Activated gamma-delta T cell treated with Interleukin-2 at 50 U/mL for 16 hours (primary cell): ENCODE data around the gene GRID2.

Source experiments
- DNase-seq: peaks from one replicate; pipeline ENCODE4 v3.0.0-alpha.2; 2020

The GRID2 gene

DNA sequence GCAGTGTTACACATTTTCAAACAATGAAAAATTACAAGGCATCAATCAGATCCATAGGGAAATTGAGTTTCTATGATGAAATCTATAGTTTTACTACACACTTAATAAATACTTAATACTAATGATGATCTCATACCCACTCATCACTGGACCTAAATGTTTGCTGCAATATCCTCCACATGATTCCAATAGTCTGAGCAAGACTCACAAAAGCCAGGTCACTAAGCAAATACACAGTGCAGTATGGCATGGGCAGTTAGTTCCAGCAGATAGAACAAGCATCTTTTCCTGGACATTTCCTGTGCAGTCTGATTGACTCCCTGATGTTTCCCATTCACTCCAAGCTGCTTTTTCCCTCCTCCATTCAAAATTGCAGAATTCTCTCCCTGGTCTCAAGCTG is 1415.8 kb downstream of the GRID2 start:
- no peak for DNase-seq

DNA sequence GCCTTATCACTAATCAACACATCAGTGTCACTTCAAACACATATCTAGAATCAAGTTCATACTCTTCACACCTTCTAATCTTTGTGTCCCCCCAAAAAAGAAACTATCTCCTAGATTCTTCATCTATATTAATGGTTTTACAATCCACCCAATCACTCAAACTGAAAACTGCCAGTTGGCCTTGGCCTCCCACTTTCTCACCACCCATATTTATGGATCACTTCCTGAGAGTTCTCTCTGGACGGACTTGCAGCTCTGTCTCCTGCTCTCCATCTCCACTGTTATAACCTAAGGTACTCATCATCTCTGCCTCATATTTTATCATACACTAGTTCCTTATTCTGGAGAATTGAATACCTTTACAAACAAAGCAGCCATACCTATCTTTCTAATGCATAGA is 1418.7 kb downstream of the GRID2 start:
- DNase-seq, result no peak

DNA sequence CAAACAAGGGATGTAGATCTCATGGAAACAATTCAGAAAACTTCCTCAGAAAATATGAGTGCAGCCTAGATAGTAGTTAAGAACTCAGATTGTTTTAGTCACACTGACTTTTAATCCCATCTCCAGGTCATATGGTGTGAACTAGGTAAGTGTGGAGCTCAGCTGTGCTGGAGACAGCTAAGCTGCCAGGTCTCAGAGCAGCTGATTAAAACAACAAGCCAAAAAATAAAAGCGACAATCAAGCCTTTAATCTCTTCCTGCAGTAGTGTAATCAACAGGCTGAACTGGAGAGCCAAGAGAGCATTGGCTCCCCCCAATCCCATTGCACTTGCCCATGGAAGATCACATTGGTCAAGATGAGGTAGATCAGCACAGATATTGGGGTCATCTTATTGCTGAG is 1426.5 kb downstream of the GRID2 start:
- DNase-seq, result no peak

DNA sequence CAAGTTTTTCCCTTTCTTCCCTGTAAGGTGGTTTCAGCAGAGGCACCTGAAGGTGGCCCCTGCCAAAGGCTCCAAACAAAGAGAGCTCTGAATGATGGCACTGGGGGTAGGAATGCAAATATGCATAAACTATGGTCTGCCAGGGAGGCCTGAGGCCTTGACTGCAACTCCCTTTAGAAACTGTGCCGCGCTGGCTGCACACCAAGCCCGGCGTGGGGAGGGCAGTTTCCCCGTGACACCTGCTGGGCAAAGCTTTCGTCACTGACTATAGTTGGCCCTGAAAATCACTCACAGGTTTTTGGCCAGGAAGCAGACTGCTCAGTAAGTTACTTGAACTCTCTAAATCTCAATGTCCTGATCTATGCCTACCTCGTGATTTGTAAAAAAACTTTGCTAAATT is 1427.0 kb downstream of the GRID2 start:
- DNase-seq, result no peak

DNA sequence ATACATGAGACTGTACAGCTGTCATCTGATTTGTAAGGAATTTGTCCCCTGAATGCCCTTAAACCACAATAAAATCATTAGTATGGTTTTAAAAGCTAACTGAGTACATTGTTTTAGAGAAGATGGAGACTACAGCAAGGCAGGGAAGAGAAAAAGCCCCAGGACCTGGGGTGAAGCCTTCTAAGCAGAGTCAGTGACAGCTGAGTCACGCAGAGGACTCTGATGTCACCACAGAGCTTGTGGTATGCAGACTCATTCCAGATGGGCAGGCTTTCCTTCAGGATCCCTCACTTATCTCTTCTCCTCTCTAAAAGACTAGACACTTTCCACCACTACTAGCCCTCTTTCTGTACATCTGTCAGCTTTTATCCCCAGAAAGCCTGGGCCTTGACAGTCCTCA is 1427.7 kb downstream of the GRID2 start:
- DNase-seq, result no peak

DNA sequence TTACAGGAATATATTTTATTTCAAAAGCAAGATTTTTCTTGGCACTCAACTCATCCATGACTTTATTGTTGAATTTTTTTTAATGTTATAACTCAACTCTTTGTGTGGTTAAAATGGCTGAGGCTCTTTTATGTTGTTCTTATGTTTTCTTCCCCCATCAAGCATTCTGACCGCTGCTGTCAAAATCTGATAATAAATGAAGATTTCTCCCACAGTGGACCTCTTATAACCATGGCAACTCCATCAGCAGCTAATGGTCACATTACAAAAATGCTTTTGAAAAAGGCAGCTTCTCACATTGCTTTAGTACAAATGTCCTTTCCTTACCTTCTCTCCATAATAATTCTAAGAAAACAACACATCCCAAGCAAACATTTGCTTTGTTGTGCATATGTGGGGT is 1428.7 kb downstream of the GRID2 start:
- no peak for DNase-seq

DNA sequence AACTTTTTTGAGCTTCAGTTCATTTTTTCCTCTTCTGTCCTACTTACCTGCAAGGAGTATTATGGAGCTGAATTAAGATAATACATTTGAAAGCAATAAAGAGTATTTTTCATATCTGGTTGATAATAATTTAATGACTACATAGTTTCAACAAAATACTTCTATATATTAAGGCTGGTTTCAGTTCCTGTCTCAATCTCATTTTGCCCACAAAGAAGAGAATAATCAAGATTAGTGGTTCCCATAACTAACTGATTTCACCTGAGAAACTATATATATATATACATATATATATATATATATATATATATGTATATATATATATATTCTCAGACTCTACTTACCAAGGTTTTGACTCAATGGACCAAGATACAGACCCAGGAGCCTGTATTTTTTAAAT is 1437.1 kb downstream of the GRID2 start:
- DNase-seq, result no peak

DNA sequence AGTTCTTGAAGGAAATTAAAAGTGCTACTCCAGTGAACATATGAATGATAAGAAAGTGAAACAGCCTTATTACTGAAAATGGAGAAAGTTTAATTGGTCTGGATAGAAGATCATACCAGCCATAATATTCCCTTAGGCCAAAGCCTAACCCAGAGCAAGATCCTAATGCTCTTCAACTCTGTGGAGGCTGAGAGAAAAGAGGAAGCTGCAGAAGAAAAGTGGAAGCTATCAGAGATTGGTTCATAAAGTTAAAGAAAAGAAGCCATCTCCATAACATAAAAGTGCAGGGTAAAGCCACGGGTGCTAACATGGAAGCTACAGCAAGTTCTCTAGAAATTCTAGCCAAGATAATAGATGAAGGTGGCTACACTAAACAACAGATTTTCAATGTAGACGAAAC is 1439.3 kb downstream of the GRID2 start:
- DNase-seq, result no peak

DNA sequence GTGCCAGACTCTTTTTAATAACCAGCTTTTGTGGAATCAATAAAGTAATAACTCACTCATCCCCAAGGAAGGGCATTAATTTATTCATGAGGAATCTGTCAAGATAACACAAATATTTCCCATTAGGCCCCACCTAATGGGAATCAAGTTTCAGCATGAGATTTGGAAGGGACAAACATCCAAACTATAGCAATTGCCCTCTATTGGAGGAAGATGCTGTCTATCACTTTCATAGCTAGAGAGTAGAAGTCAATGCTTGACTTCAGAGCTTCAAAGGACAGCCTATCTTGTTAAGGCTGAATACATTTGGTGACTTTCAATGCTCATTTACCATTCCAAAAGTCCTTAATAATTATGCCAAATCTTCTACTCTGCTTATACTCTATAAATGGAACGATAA is 1439.9 kb downstream of the GRID2 start:
- no peak for DNase-seq

DNA sequence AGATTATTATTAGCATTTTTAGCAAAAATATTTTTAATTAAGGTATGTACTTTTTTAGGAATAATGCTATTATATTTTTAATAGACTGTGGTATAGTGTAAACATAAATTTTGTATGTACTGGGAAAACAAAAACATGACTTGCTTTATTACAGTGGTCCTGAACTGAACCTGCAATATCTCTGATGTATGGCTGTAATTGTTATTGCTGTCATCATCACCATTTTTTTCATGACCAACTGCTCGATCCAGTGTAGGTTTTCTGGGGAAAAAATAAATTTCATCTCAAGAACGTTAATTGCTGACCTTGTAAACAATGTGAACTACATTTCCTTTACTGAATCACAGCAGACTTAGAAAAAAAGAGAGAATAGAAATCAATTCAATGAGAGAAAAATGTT is 1441.2 kb downstream of the GRID2 start:
- DNase-seq, result no peak

DNA sequence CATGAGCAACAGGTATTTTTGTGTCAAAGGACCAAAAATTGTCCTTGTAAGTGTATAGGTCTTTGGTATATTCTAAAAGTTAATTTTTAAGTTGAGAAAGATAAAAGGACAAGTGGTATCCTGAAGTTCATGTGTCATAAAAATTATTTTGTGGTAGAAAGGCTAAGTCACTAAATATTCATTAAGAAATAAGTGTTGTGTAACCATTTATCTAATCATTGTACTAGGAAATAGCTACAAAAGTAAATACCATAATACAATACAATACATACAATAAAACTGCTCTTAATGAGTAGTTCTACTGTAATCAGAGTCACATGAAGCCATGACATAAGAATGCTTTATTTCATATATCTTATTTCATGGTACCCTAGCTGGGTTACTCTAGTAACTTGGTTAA is 1442.3 kb downstream of the GRID2 start:
- no peak for DNase-seq

DNA sequence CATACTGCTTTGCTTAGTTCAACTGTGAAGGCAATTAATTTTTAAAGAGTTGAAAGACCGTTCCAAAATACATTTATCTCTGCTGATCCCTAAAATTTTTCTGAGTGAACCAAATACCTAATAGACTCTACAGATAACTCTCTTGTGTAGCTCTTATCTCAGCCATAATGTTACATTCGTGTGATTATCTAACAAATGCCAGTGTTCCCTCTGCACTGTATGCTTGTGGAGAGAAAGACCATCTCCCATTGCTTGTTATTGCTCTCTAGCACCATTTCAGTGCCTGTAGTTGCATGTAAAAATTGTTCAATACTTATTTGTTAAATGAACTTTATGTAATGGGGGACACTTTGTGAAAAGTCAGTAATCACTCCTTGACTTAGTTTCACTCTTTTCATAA is 1443.5 kb downstream of the GRID2 start:
- DNase-seq, result no peak

DNA sequence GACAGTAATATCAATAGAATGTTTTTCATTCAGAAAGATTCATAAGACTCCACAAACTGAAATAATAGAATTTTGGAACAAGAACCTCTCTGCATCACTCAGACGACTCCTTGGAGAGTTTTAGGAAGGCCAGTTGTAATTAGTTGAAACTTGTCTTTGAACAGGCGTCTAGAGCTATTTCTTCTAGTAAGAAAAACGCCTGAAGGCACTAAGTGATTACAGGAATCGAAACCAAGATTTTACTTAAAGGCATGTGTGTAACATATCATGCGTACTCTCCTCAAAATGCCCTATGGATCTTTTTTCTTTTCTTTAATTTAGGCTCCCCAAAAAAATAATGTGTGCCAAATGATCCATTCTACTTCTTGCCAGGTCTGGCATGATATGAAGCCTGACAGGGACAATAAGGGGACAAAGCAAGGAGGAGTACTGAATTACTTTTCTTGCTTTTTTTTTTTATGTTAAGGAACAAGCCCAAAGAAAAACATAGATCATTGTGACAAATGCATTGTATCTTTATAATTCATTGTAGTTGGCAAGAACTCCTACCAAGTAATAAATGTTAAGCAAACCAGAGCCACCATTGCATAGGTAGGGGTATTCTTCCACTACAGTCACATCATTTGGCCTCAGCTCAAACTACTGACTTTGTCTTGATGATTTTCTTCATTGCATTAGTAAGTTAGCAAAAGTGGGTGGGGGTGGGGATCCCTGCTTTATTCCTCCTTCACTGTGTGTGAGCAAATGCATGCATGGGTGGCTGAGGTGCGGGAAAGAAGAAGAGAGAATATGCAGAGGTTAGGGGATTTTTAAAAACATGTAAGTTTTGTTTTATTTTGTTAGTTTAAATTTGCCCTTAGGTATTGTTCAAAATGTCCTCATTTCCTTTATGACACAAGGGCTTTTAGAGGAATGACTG is 1444.9 kb downstream of the GRID2 start:
- DNase-seq, result no peak

DNA sequence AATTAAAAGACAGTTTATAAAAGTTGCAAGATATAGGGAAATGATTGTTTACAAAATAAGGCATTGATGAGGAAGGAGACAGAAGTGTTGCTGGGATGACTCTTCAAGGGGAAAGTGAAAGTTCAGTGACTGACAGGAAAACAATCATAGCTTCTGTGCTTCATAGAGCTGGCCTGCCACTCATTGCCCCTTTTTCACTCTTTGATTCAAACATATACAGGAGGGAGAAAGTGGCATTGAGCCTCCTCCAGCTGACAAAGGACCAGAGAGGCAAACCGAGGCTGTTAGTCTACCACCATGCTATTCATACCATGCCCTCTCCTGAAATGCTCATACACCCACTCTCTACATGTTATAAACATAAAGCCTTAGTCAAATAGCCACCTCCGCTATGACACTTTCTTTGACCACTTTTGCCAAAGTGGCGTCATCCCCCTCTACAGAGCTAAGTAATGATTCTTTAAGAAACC is 1445.6 kb downstream of the GRID2 start:
- no peak for DNase-seq

DNA sequence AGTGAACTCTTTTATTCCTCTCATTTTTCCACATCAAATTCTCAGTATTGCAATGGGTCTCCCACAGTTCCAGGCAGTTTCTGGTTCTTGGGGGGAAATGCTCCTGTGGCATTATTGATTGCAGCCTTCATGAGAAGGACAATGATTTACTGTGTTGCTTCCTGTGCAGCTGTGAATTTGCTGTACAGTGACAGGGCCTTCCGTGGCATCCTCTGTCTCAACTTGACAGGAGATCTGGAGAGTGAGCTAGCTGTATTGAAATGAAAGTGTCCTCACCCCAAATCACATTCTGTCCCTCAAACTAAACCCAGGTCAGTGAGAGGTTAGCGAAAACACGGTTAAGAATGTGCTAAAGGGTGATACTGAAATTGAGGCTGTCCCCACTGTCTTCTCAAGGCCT is 1447.6 kb downstream of the GRID2 start:
- no peak for DNase-seq

DNA sequence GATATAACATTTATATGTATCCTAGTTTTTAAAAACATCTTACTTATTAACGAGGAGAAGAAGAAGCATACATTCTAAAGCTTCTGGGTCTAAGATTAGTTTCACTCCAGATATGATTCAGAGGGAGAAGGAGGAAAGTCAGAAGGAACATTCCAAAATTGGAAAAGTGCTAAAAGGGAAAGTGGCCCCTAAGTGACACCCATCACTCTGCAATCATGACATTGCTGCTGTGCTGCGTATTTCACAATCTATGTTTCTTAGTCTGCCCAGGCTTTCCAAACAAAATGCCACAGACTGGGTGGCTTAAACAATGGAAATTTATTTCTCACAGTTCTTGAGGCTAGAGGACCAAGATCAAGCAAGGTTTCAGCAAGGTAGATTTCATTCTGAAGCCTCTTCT is 1452.3 kb downstream of the GRID2 start:
- no peak for DNase-seq

DNA sequence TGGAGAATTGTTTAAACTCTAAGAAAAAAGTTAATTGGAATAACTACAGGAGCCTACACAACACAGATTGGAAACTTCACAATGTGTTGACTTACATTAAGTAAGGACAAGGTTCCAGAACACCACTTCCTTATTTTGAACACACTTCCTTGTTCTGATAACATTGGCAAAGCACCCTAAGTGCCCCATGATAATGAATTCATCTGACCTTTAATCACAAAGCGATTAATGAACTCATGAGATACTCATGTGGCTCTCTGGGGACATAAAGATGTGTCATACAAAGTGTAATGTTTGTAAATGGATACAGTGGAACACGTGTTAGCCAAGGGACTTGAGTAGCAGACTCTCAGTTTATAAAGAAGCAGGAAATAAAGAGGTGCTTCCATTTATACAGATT is 1455.7 kb downstream of the GRID2 start:
- no peak for DNase-seq

DNA sequence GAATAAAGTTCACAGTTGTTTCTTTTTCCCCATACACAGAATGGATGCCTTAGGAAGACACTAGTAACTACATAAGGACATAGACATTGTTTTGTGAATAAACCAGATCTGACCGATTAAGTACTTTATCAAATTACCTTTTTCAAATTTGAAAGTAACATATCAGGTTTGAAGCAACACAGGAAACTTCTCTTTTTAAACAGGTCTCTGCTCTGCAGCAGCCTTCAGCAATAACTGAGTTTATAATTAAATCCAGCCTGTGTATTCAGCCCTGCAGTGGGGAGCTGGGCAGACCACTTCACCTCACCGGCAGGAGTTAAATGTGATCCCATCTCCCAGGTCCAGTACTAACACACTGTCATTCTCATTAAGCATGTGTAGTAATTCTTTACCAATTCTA is 1456.5 kb downstream of the GRID2 start:
- DNase-seq, result no peak

DNA sequence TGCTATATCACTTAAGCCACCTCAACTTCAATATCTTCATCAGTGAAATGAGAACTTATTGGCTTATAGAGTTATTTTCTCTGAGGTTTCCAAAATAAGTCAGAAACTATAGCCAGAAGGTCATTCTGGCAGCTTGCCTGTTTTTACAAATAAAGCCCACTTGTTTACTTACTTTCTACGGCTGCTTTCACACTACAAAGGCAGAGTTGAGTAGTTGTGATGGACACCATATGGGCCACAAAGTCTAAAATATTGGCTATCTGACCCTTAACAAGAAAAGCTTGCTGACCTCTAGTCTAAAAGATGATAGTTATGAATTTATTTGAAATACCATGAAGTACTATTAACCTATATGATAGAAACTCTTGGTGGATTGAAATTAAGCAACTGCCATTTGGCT is 1457.5 kb downstream of the GRID2 start:
- DNase-seq, result no peak

DNA sequence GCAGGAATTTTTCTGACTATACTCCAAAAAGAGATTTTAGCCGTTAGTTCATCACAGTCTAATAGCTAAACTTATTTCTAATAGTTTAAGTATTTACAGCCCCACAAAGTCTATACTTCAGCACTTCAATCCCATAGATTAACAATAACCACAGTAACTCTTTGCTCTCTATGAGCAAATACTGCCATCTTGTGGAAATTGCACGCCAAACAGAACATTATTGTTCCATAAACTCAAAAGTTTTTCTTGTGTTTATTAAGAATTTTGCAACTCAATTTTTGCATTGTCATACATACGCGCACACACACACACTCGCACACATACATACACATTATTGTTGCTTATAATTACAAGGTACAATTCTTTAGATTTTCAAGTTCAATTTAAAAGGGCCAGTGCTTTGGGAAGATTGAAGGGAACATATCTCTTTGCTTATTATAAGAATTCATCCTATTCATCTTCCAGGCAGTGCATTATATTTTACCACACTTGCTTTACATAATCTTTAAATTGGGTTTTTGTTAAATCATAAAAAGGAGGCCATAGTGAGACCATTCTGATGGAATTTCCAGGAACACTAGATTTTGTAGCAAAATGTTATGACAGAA is 1461.0 kb downstream of the GRID2 start:
- DNase-seq, result no peak

DNA sequence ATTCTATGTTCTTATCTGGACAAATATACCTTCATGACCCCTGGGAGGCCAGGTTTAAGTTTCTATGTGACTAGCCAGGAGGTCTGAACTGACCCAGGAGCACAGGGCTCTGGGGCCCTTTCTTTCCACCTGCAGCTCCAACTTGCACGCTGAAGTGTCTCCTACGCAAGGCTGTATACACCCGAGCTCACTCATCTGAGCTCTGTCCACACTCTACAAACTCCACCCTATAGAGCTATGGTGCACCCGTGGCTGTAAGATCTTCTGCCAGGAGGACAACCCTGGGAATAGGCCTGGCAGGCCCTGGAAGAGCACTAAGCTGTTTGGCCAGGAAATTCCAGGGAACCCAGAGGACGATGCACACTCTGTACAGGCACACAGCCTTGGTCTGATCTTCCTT is 1464.2 kb downstream of the GRID2 start:
- no peak for DNase-seq

DNA sequence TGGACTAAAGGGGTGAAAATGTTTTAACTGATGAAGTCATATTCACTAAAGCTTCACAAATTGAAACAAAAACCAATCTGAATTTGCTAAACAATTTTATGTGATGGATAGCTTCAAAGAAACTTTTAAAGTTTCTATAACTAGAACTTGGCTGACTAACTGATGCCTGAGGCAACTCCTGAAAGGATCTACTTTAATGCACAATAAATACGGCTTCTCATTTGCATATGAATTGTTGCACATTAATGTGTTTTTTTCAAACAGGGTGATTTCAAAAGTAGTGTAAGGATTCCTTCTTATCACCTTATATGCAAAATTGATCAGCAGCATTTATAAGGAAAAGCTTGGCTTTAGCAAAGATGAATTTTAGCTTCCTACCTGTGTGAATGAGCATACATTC is 1466.4 kb downstream of the GRID2 start:
- no peak for DNase-seq

DNA sequence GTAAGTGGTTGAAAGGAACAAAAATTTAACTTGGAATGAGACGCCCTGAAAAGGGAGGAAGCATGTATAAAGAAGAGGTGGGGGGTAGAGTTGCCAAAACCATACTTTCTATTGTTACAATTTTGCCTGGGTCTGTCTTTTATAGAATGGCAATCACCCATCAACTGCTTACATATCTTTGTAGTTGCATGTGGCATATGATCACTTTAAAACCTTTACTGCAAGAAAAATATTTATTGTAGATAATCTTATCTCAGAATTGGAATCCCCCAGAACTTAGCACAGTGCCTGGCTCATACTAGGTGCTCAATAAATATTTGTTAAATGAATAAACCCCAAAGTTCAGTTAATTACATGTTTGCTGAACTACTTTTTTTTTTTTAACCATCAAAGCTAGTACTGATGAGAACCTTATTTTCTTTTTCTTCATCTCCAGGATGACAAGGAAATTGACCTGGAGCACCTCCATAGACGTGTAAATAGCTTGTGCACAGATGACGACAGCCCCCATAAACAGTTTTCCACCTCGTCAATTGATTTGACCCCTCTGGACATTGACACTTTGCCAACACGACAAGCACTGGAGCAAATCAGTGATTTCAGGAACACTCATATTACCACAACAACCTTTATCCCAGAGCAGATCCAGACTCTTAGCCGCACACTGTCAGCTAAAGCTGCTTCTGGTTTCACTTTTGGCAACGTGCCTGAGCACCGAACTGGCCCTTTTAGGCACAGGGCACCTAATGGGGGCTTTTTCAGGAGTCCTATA is 1468.1 kb downstream of the GRID2 start:
- no peak for DNase-seq

DNA sequence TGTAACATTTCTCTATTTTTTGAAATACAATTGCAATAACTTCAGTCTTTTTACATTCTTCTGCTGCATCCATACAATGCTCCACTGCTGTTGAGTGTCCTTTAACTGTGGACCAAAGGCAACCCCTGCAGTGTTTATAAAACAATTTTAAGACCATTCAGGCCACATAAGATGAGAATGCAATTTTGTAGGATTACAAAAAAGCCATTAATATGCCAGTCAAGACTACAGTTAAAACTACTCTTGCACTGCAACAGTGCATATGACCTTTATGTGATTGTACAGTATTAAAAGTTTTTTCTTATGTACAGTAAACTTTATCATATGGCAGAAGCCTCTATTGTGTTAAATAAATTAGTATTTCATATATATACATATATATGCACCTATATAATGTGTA is 1469.1 kb downstream of the GRID2 start:
- DNase-seq, result no peak
